H9 (cell line): Measurements from ENCODE around the gene ANTXRL. TPM values are rescaled to one million over a fixed set of nuclear protein-coding genes. Genes with fewer than 3 reads are reported as not detected.

Experiments used
- DNase-seq: peaks from one replicate; pipeline ENCODE4 v3.0.0-alpha.2; 2017
- H2AFZ ChIP-seq: one replicate; pipeline ENCODE4 v1.6.1; 2013; ENCODE audit warnings: mild to moderate bottlenecking, low read length, control low read depth, moderate library complexity
- H2AK5ac ChIP-seq: 2 replicates; pipeline ENCODE4 v1.6.1; 2013; ENCODE audit warnings: low read length, control low read depth, mixed read lengths; ENCODE audit not compliant: insufficient read length
- H2BK120ac ChIP-seq: one replicate; pipeline ENCODE4 v1.6.1; 2013; ENCODE audit warnings: low read depth, mild to moderate bottlenecking, low read length, control low read depth, inconsistent platforms; ENCODE audit not compliant: poor library complexity, severe bottlenecking
- H2BK12ac ChIP-seq: 2 replicates; pipeline ENCODE4 v1.6.1; 2013; ENCODE audit warnings: low read length, control low read depth, mixed read lengths, low read depth; ENCODE audit not compliant: insufficient read length
- H2BK15ac ChIP-seq: 2 replicates; pipeline ENCODE4 v1.6.1; 2013; ENCODE audit warnings: low read depth, low read length, control low read depth
- H2BK20ac ChIP-seq: one replicate; pipeline ENCODE4 v1.6.1; 2013; ENCODE audit warnings: low read depth, mild to moderate bottlenecking, low read length, control low read depth, inconsistent platforms; ENCODE audit not compliant: poor library complexity, severe bottlenecking
- H2BK5ac ChIP-seq: 2 replicates; pipeline ENCODE4 v1.6.1; 2013; ENCODE audit warnings: low read length, control low read depth, mixed read lengths; ENCODE audit not compliant: insufficient read length
- H3K14ac ChIP-seq: 2 replicates; pipeline ENCODE4 v1.6.1; 2013; ENCODE audit warnings: low read length, control low read depth; ENCODE audit not compliant: insufficient read depth
- H3K18ac ChIP-seq: 2 replicates; pipeline ENCODE4 v1.6.1; 2013; ENCODE audit warnings: low read depth, mild to moderate bottlenecking, mixed read lengths, low read length, control low read depth; ENCODE audit not compliant: insufficient read length
- H3K23ac ChIP-seq: 2 replicates; pipeline ENCODE4 v1.6.1; 2013; ENCODE audit warnings: low read length, control low read depth, mixed read lengths, low read depth; ENCODE audit not compliant: insufficient read length
- H3K23me2 ChIP-seq: 2 replicates; pipeline ENCODE4 v1.6.1; 2013; ENCODE audit warnings: low read depth, mild to moderate bottlenecking, mixed read lengths, low read length, control low read depth; ENCODE audit not compliant: insufficient read length, poor library complexity, severe bottlenecking
- H3K27ac ChIP-seq: 2 replicates; pipeline ENCODE4 v1.5.1; 2013; ENCODE audit warnings: low read length, control low read depth, mixed read lengths, low read depth; ENCODE audit not compliant: insufficient read length
- H3K27me3 ChIP-seq: 2 replicates; pipeline ENCODE4 v1.6.1; 2013; ENCODE audit warnings: low read length, control low read depth, inconsistent platforms; ENCODE audit not compliant: insufficient read depth
- H3K4ac ChIP-seq: 2 replicates; pipeline ENCODE4 v1.6.1; 2013; ENCODE audit warnings: low read depth, mild to moderate bottlenecking, control low read depth, inconsistent platforms, low read length, moderate library complexity
- H3K4me1 ChIP-seq: 2 replicates; pipeline ENCODE4 v1.6.1; 2013; ENCODE audit warnings: low read length, control low read depth, inconsistent platforms; ENCODE audit not compliant: insufficient read depth
- H3K4me2 ChIP-seq: 2 replicates; pipeline ENCODE4 v1.6.1; 2013; ENCODE audit warnings: low read length, control low read depth, mixed read lengths; ENCODE audit not compliant: insufficient read length, insufficient read depth
- H3K56ac ChIP-seq: 2 replicates; pipeline ENCODE4 v1.6.1; 2013; ENCODE audit warnings: low read depth, mild to moderate bottlenecking, mixed read lengths, low read length, control low read depth; ENCODE audit not compliant: insufficient read length
- H3K79me1 ChIP-seq: 2 replicates; pipeline ENCODE4 v1.6.1; 2013; ENCODE audit warnings: low read depth, mild to moderate bottlenecking, moderate library complexity, low read length, control low read depth, inconsistent platforms; ENCODE audit not compliant: insufficient read depth, poor library complexity, severe bottlenecking
- H3K79me2 ChIP-seq: 2 replicates; pipeline ENCODE4 v1.6.1; 2013; ENCODE audit warnings: low read length, control low read depth, inconsistent platforms; ENCODE audit not compliant: insufficient read depth
- H3K9ac ChIP-seq: 2 replicates; pipeline ENCODE4 v1.6.1; 2013; ENCODE audit warnings: low read length, control low read depth, mixed read lengths; ENCODE audit not compliant: insufficient read length; ENCODE audit errors: extremely low read depth
- H3K9me3 ChIP-seq: one replicate; pipeline ENCODE4 v1.6.1; 2013; ENCODE audit warnings: low read depth, low read length, inconsistent platforms; ENCODE audit not compliant: control insufficient read depth
- H3T11ph ChIP-seq: one replicate; pipeline ENCODE4 v1.6.1; 2013; ENCODE audit warnings: mild to moderate bottlenecking, low read length, control low read depth, inconsistent platforms
- H4K20me1 ChIP-seq: one replicate; pipeline ENCODE4 v1.6.1; 2013; ENCODE audit not compliant: control insufficient read depth, insufficient read length, insufficient read depth
- H4K5ac ChIP-seq: 2 replicates; pipeline ENCODE4 v1.6.1; 2013; ENCODE audit warnings: low read depth, mild to moderate bottlenecking, mixed read lengths, low read length, control low read depth; ENCODE audit not compliant: insufficient read length
- H4K8ac ChIP-seq: replicated peaks from 2 replicates; pipeline ENCODE4 v1.6.1; 2013; ENCODE audit warnings: low read length, control low read depth, mixed read lengths, low read depth; ENCODE audit not compliant: insufficient read length
- H4K91ac ChIP-seq: 2 replicates; pipeline ENCODE4 v1.6.1; 2013; ENCODE audit warnings: low read depth, mild to moderate bottlenecking, moderate library complexity, mixed read lengths, low read length, control low read depth; ENCODE audit not compliant: insufficient read length
- H3K27ac Mint-ChIP-seq, 3 experiments: 2 replicates in 2 of 3; 3 replicates in 1 of 3; pipeline ENCODE4 v1.8.0; 2020 to 2021; ENCODE audit warnings: mixed read lengths in 3 of 3, mild to moderate bottlenecking in 1 of 3, moderate library complexity in 1 of 3
- H3K27me3 Mint-ChIP-seq: 2 replicates; pipeline ENCODE4 v1.8.0; 2021; ENCODE audit warnings: low read depth, mild to moderate bottlenecking, moderate library complexity, mixed read lengths
- H3K36me3 Mint-ChIP-seq, 3 experiments: 2 replicates in 2 of 3; 3 replicates in 1 of 3; pipeline ENCODE4 v1.8.0; 2020 to 2021; ENCODE audit warnings: low read depth in 3 of 3, mixed read lengths in 3 of 3; ENCODE audit not compliant: insufficient read depth in 1 of 3
- H3K4me1 Mint-ChIP-seq, 2 experiments: 2 replicates each; pipeline ENCODE4 v1.8.0; 2020; ENCODE audit warnings: mixed read lengths in 2 of 2
- H3K4me3 Mint-ChIP-seq, 2 experiments: 2 replicates in 1 of 2; 3 replicates in 1 of 2; pipeline ENCODE4 v1.8.0; 2020 to 2021; ENCODE audit warnings: mild to moderate bottlenecking in 2 of 2, mixed read lengths in 2 of 2, moderate library complexity in 1 of 2
- H3K9me3 Mint-ChIP-seq, 2 experiments: 2 replicates in 1 of 2; 3 replicates in 1 of 2; pipeline ENCODE4 v1.8.0; 2020; ENCODE audit warnings: mild to moderate bottlenecking in 2 of 2, mixed read lengths in 2 of 2, moderate library complexity in 1 of 2
- WGBS: extraction: QIAGEN DNeasy Blood & Tissue Kit; methylation state at CpG from one replicate; pipeline ENCODE4 v1.1.7; 2013; ENCODE audit warnings: missing lambda C conversion rate, low lambda C conversion rate, mixed read lengths; ENCODE audit not compliant: insufficient read length; ENCODE audit errors: extremely low coverage; 5-methylcytosine and 5-hydroxymethylcytosine counted together
- total RNA-seq: library from RNA; stranded (reverse); gene quantifications from 2 replicates; pipeline ENCODE4 v1.2.1, GENCODE V29; 2021
- TF ChIP-seq, protein P1 (sequence below): fragments of 200-600 bp; sonication (generic); conservative IDR thresholded peaks from 3 replicates; pipeline ENCODE4 v1.8.0; 2021; ENCODE audit warnings: antibody characterized with exemption, mild to moderate bottlenecking

The ANTXRL gene
- total RNA-seq, 1 experiment from 2014 or later: not detected

DNA sequence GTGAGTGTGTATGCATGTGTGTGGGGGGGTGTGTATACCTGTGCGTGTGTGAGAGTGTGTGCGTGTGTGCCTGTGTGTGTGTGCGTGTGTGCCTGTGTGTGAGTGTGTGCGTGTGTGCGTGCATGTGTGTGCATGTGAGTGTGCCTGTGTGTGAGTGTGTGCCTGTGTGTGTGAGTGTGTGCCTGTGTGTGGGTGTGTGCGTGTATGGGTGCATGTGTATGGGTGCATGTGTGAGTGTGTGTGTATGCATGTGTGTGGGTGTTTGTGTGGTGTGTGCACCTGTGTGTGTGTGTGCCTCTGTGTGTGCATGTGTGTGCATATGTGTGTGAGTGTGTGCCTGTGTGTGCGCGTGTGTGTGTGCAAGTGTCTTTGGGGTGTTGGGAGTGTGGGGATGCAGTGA lies 6.4 kb downstream of the ANTXRL start:
- peaks cover 22 to 27% of the 10 kb centered on the region in 2 experiments for H3K4me1 Mint-ChIP-seq
- Histone ChIP-seq H3K56ac (no peak overlapping the region), H3K27me3 (no peaks in the 10 kb centered on the region), H4K5ac (no peak overlapping the region), H2BK20ac (no peak overlapping the region), H3T11ph (no peak overlapping the region), H3K14ac (no peak overlapping the region), H2BK15ac (no peak overlapping the region), H2AFZ (no peak overlapping the region), H3K4me2 (no peak overlapping the region), H2BK120ac (no peak overlapping the region), H3K9me3 (no peaks in the 10 kb centered on the region), H2AK5ac (no peak overlapping the region), H3K4ac (no peak overlapping the region), H3K4me1 (0 out of 2 replicates have a peak, but pooled peaks cover 2% of the 10 kb centered on the region), H3K23me2 (no peaks in the 10 kb centered on the region), H2BK12ac (no peak overlapping the region), H3K79me2 (no peaks in the 10 kb centered on the region), H3K18ac (no peak overlapping the region), H3K9ac (no peak overlapping the region), H3K79me1 (no peaks in the 10 kb centered on the region), H4K20me1 (no peaks in the 10 kb centered on the region), H3K23ac (no peak overlapping the region), H4K8ac (no peak overlapping the region), H4K91ac (no peak overlapping the region), H3K27ac (no peak overlapping the region), H2BK5ac (no peak overlapping the region)
- no peaks in the 10 kb centered on the region for H3K36me3 Mint-ChIP-seq
- no peaks in the 10 kb centered on the region; a peak in 1 of 5 replicates for H3K9me3 Mint-ChIP-seq
- H3K27me3 Mint-ChIP-seq: peaks cover 6% of the 10 kb centered on the region
- H3K27ac Mint-ChIP-seq: no peak overlapping the region; a peak in 1 of 7 replicates
- TF ChIP-seq, protein P1, sequence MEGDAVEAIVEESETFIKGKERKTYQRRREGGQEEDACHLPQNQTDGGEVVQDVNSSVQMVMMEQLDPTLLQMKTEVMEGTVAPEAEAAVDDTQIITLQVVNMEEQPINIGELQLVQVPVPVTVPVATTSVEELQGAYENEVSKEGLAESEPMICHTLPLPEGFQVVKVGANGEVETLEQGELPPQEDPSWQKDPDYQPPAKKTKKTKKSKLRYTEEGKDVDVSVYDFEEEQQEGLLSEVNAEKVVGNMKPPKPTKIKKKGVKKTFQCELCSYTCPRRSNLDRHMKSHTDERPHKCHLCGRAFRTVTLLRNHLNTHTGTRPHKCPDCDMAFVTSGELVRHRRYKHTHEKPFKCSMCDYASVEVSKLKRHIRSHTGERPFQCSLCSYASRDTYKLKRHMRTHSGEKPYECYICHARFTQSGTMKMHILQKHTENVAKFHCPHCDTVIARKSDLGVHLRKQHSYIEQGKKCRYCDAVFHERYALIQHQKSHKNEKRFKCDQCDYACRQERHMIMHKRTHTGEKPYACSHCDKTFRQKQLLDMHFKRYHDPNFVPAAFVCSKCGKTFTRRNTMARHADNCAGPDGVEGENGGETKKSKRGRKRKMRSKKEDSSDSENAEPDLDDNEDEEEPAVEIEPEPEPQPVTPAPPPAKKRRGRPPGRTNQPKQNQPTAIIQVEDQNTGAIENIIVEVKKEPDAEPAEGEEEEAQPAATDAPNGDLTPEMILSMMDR: no peak
- WGBS: no CpG with 5 or more reads among the region's 8 CpGs
- no peak overlapping the region for H3K4me3 Mint-ChIP-seq
- DNase-seq: peak; percentile 12
